Prostate gland (tissue), 2 donors: Measurements from ENCODE around the gene PRICKLE2. TPM values are rescaled to one million over a fixed set of nuclear protein-coding genes. Genes with fewer than 3 reads are reported as not detected.
A peak's percentile ranks its signal among the peaks of the same experiment; 100 is the strongest.

Source experiments
- DNase-seq: peaks from one replicate; pipeline ENCODE4 v3.0.0-alpha.2; 2019; ENCODE audit warnings: low spot score
- H3K27ac ChIP-seq, 2 donors: fragments of 200-600 bp; sonication (generic); 2 replicates each; pipeline ENCODE4 v1.5.1; 2017 to 2019
- H3K27me3 ChIP-seq: fragments of 200-600 bp; sonication (generic); replicated peaks from 2 replicates; pipeline ENCODE4 v1.5.1; 2019; ENCODE audit not compliant: insufficient read depth
- H3K36me3 ChIP-seq, 2 donors: fragments of 200-600 bp; sonication (generic); 1 replicate in 1 of 2; 2 replicates in 1 of 2; pipeline versions ENCODE4 v1.5.1 to v1.8.1; 2017 to 2019
- H3K4me1 ChIP-seq: fragments of 200-600 bp; sonication (generic); replicated peaks from 2 replicates; pipeline ENCODE4 v1.5.1; 2019
- H3K4me3 ChIP-seq, 2 donors: fragments of 200-600 bp; sonication (generic); 2 replicates each; pipeline ENCODE4 v1.5.1; 2017 to 2019
- H3K9me3 ChIP-seq: fragments of 200-600 bp; sonication (generic); 2 replicates; pipeline ENCODE4 v1.5.1; 2017
- CTCF ChIP-seq, 4 experiments: fragments of 200-600 bp in 2 of 4; fragments of 450-650 bp in 2 of 4; sonication (generic) in 2 of 4; IDR thresholded peaks; 1 replicate in 3 of 4; 2 replicates in 1 of 4; pipeline ENCODE4 v1.5.1; 2016 to 2019; ENCODE audit warnings: antibody characterized with exemption in 4 of 4, mild to moderate bottlenecking in 2 of 4, moderate library complexity in 2 of 4
- POLR2A ChIP-seq: fragments of 450-650 bp; IDR thresholded peaks from one replicate; pipeline ENCODE4 v1.6.1; 2016; ENCODE audit warnings: antibody characterized with exemption, mild to moderate bottlenecking
- POLR2AphosphoS5 ChIP-seq: sonication (generic); formaldehyde crosslinking; IDR thresholded peaks from one replicate; pipeline ENCODE4 v1.6.1; 2017; ENCODE audit warnings: antibody characterized with exemption
- WGBS: methylation state at CpG from one replicate; pipeline ENCODE4 v1.1.5; 2018; 5-methylcytosine and 5-hydroxymethylcytosine counted together
- intact Hi-C: fragments of 100-400 bp; cut with DNase I; formaldehyde crosslinking; loops from one replicate; pipeline ENCODE4 v1.14.2; 2022
- total RNA-seq, 2 donors: library from RNA; depleted of rRNA; stranded (reverse); fragments of >200 nt; gene quantifications; one replicate each; pipeline ENCODE4 v1.1.0, GENCODE V29; 2016

The PRICKLE2 gene
- total RNA-seq, 2 donors from 2014 or later = 11.9 to 21.0 TPM

DNA sequence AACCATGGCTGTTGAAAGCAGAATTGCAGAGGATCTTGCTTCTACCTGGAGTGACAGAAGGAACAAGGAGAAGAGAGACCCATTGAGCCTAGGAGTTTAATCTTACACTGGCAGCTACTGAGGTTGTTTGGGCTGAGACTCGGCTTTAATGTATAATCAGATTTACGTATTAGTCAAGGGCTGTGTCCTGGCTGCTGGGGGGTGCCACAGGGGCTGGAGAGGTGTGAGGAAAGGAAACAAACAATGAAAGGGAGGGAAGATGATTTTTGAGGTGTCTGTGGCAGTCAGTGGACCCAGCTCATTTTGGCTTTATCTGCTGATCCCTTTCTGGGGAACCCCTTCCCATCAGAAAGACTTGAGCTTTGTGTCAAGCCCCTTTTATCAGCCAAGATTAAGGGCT is 95.7 kb downstream of the PRICKLE2 start:
- H3K27ac ChIP-seq = no peak overlapping the region
- H3K4me3 ChIP-seq = no peak overlapping the region
- H3K4me1 ChIP-seq = no peaks in the 10 kb centered on the region
- intact Hi-C loops = no loop called here
- no peaks in the 10 kb centered on the region for H3K9me3 ChIP-seq
- no peaks in the 10 kb centered on the region for H3K36me3 ChIP-seq
- no peaks in the 10 kb centered on the region for H3K27me3 ChIP-seq
- TF ChIP-seq POLR2A = no peak
- TF ChIP-seq CTCF (IDR thresholded peaks at IDR 0.05) = no peak
- TF ChIP-seq POLR2AphosphoS5 = no peak
- 79% methylated on average over 2 of the region's 2 CpGs for WGBS
- DNase-seq = no peak

DNA sequence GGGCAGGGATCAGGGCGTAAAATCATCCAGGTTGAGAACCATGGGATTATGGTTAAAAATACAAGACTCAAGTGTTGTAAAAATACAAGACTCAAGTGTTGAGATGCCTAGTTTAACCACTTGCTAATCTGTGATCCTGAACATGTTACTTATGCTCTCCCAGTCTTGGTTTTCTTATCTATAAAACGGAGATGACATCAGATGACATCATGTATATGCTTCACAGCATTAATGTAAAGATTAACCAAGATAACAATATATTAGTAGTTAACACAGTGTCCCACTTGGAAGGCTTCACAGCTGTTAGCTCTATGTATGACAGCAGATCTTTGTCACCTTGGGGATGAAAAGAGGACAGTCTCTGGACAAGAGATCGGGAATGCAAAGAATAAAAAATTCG is 96.2 kb downstream of the PRICKLE2 start:
- no peak overlapping the region for H3K27ac ChIP-seq

GRCh38 chr3:64125561-64125960 is 99.7 kb downstream of the PRICKLE2 start:
- Histone ChIP-seq H3K27ac (no peak overlapping the region), H3K4me3 (no peak overlapping the region), H3K27me3 (no peaks in the 10 kb centered on the region), H3K9me3 (no peaks in the 10 kb centered on the region), H3K4me1 (no peaks in the 10 kb centered on the region), H3K36me3 (no peaks in the 10 kb centered on the region)
- WGBS = 42% methylated on average over 2 of the region's 2 CpGs
- intact Hi-C loops = no loop called here
- no peak for TF ChIP-seq CTCF (IDR thresholded peaks at IDR 0.05)
- no peak for TF ChIP-seq POLR2A
- no peak for TF ChIP-seq POLR2AphosphoS5
- DNase-seq = no peak

More for the DNA sequence above, 96.2 kb downstream of the PRICKLE2 start:
- Histone ChIP-seq H3K36me3 (no peaks in the 10 kb centered on the region), H3K27me3 (no peaks in the 10 kb centered on the region), H3K4me1 (no peaks in the 10 kb centered on the region), H3K9me3 (no peaks in the 10 kb centered on the region), H3K4me3 (no peak overlapping the region)
- DNase-seq = no peak
- no peak for TF ChIP-seq CTCF (IDR thresholded peaks at IDR 0.05)
- no peak for TF ChIP-seq POLR2A
- no peak for TF ChIP-seq POLR2AphosphoS5
- intact Hi-C loops = no loop called here
- 59% methylated on average over 4 of the region's 4 CpGs for WGBS

GRCh38 chr3:64123931-64124330 is 101.3 kb downstream of the PRICKLE2 start:
- H3K9me3 ChIP-seq = no peaks in the 10 kb centered on the region
- no peak overlapping the region for H3K27ac ChIP-seq
- no peaks in the 10 kb centered on the region for H3K4me1 ChIP-seq
- H3K4me3 ChIP-seq = no peak overlapping the region
- H3K27me3 ChIP-seq = no peaks in the 10 kb centered on the region
- no peak for DNase-seq
- 83% methylated on average over 2 of the region's 2 CpGs for WGBS
- H3K36me3 ChIP-seq = no peaks in the 10 kb centered on the region
- intact Hi-C loops = no loop called here
- no peak for TF ChIP-seq POLR2A
- no peak for TF ChIP-seq CTCF (IDR thresholded peaks at IDR 0.05)
- no peak for TF ChIP-seq POLR2AphosphoS5

- DNase-seq = no peak
- Histone ChIP-seq H3K4me1 (no peaks in the 10 kb centered on the region), H3K27ac (no peak overlapping the region)
Measured at GRCh38 chr3:64122476-64122875, 102.8 kb downstream of the PRICKLE2 start.

More at GRCh38 chr3:64122476-64122875, 102.8 kb downstream of the PRICKLE2 start:
- intact Hi-C loops = no loop called here
- Histone ChIP-seq H3K27me3 (no peaks in the 10 kb centered on the region), H3K36me3 (no peaks in the 10 kb centered on the region), H3K4me3 (no peak overlapping the region), H3K9me3 (no peaks in the 10 kb centered on the region)
- no peak for TF ChIP-seq POLR2A
- TF ChIP-seq POLR2AphosphoS5 = peak; percentile 4
- WGBS = 25% methylated on average over 3 of the region's 3 CpGs
